Mesendoderm (in vitro differentiated cells): ENCODE measurements around the gene PCMTD2.

Experiments used
- DNase-seq: peaks from one replicate; pipeline ENCODE4 v3.0.0; 2013
- H2AK5ac ChIP-seq: 2 replicates; pipeline ENCODE4 v1.6.1; 2013; ENCODE audit warnings: low read length, inconsistent platforms
- H2BK120ac ChIP-seq: 2 replicates; pipeline ENCODE4 v1.6.1; 2013; ENCODE audit warnings: low read depth, mild to moderate bottlenecking, low read length, moderate library complexity, mixed read lengths
- H2BK15ac ChIP-seq: replicated peaks from 2 replicates; pipeline ENCODE4 v1.6.1; 2013; ENCODE audit warnings: low read depth, mild to moderate bottlenecking, moderate library complexity
- H2BK5ac ChIP-seq: 2 replicates; pipeline ENCODE4 v1.6.1; 2013; ENCODE audit warnings: low read length, inconsistent platforms
- H3K18ac ChIP-seq: 2 replicates; pipeline ENCODE4 v1.6.1; 2013; ENCODE audit warnings: mild to moderate bottlenecking, low read length, mixed read lengths
- H3K23ac ChIP-seq: one replicate; pipeline ENCODE4 v1.6.1; 2013; ENCODE audit warnings: low read length
- H3K27ac ChIP-seq: 2 replicates; pipeline ENCODE4 v1.5.1; 2013; ENCODE audit warnings: low read depth, mild to moderate bottlenecking, inconsistent platforms, low read length, moderate library complexity
- H3K27me3 ChIP-seq: 2 replicates; pipeline ENCODE4 v1.6.1; 2013; ENCODE audit warnings: low read length, control low read depth, mild to moderate bottlenecking, inconsistent platforms; ENCODE audit not compliant: insufficient read depth, poor library complexity
- H3K36me3 ChIP-seq: 2 replicates; pipeline ENCODE4 v1.6.1; 2013; ENCODE audit warnings: low read length, inconsistent platforms; ENCODE audit not compliant: control insufficient read depth, insufficient read depth
- H3K4ac ChIP-seq: one replicate; pipeline ENCODE4 v1.6.1; 2013; ENCODE audit warnings: low read depth, mild to moderate bottlenecking, low read length, moderate library complexity
- H3K4me1 ChIP-seq: 2 replicates; pipeline ENCODE4 v1.6.1; 2013; ENCODE audit warnings: low read depth, low read length, inconsistent platforms; ENCODE audit not compliant: control insufficient read depth
- H3K4me2 ChIP-seq: 2 replicates; pipeline ENCODE4 v1.6.1; 2013; ENCODE audit warnings: low read length
- H3K4me3 ChIP-seq: 2 replicates; pipeline ENCODE4 v1.5.1; 2013; ENCODE audit warnings: mild to moderate bottlenecking, low read length
- H3K56ac ChIP-seq: one replicate; pipeline ENCODE4 v1.6.1; 2013; ENCODE audit warnings: low read length
- H3K79me1 ChIP-seq: 2 replicates; pipeline ENCODE4 v1.6.1; 2013; ENCODE audit warnings: low read length, inconsistent platforms
- H3K79me2 ChIP-seq: 2 replicates; pipeline ENCODE4 v1.6.1; 2013; ENCODE audit warnings: mild to moderate bottlenecking, low read length; ENCODE audit not compliant: control insufficient read depth, insufficient read depth
- H3K9ac ChIP-seq: 2 replicates; pipeline ENCODE4 v1.6.1; 2013; ENCODE audit warnings: low read length, inconsistent platforms
- H4K5ac ChIP-seq: one replicate; pipeline ENCODE4 v1.6.1; 2013; ENCODE audit warnings: low read length
- H4K8ac ChIP-seq: one replicate; pipeline ENCODE4 v1.6.1; 2013; ENCODE audit warnings: low read depth, mild to moderate bottlenecking, control low read depth, low read length, moderate library complexity
- WGBS: extraction: QIAGEN DNeasy Blood & Tissue Kit; methylation state at CpG from one replicate; pipeline ENCODE4 v1.1.7; 2013; ENCODE audit warnings: low lambda C conversion rate, missing lambda C conversion rate; ENCODE audit not compliant: insufficient coverage; ENCODE audit errors: extremely low coverage; 5-methylcytosine and 5-hydroxymethylcytosine counted together

PCMTD2 gene

GRCh38 chr20:64244281-64244805 lies 11.2 kb upstream of the PCMTD2 start:
- Histone ChIP-seq H3K36me3 (no peaks in the 10 kb centered on the region), H2AK5ac (no peak overlapping the region), H2BK120ac (no peak overlapping the region), H3K18ac (no peak overlapping the region), H3K79me1 (no peaks in the 10 kb centered on the region), H3K27me3 (no peaks in the 10 kb centered on the region), H3K23ac (no peak overlapping the region), H3K4ac (no peak overlapping the region), H3K4me3 (no peak overlapping the region), H3K9ac (no peak overlapping the region), H3K27ac (no peak overlapping the region), H3K4me1 (no peaks in the 10 kb centered on the region), H2BK15ac (no peak overlapping the region), H4K5ac (no peak overlapping the region), H4K8ac (no peak overlapping the region), H2BK5ac (no peak overlapping the region), H3K79me2 (no peaks in the 10 kb centered on the region), H3K4me2 (no peak overlapping the region), H3K56ac (no peak overlapping the region)
- DNase-seq = no peak
- no CpG with 5 or more reads among the region's 2 CpGs for WGBS

GRCh38 chr20:64244870-64245603 lies 10.5 kb upstream of the PCMTD2 start:
- Histone ChIP-seq H2BK5ac (no peak overlapping the region), H3K4me1 (no peaks in the 10 kb centered on the region), H3K9ac (no peak overlapping the region), H3K4ac (no peak overlapping the region), H4K8ac (no peak overlapping the region), H2BK15ac (no peak overlapping the region), H3K56ac (no peak overlapping the region), H3K27ac (no peak overlapping the region), H4K5ac (no peak overlapping the region), H3K23ac (no peak overlapping the region), H3K18ac (no peak overlapping the region), H3K27me3 (no peaks in the 10 kb centered on the region), H3K79me1 (no peaks in the 10 kb centered on the region), H3K4me3 (no peak overlapping the region), H3K79me2 (no peaks in the 10 kb centered on the region), H3K36me3 (no peaks in the 10 kb centered on the region), H2BK120ac (no peak overlapping the region), H2AK5ac (no peak overlapping the region), H3K4me2 (no peak overlapping the region)
- DNase-seq = no peak
- no CpG with 5 or more reads among the region's 8 CpGs for WGBS

- Histone ChIP-seq H4K5ac (no peak overlapping the region), H3K79me1 (no peaks in the 10 kb centered on the region), H2BK5ac (no peak overlapping the region), H3K56ac (no peak overlapping the region), H2BK120ac (no peak overlapping the region), H3K18ac (no peak overlapping the region), H3K4me1 (no peaks in the 10 kb centered on the region), H3K23ac (no peak overlapping the region), H3K4ac (no peak overlapping the region), H3K9ac (no peak overlapping the region), H3K27ac (no peak overlapping the region), H3K36me3 (no peaks in the 10 kb centered on the region), H3K4me2 (no peak overlapping the region), H3K79me2 (no peaks in the 10 kb centered on the region), H2BK15ac (no peak overlapping the region), H2AK5ac (no peak overlapping the region), H3K27me3 (no peaks in the 10 kb centered on the region), H3K4me3 (no peak overlapping the region), H4K8ac (no peak overlapping the region)
- DNase-seq = no peak
- WGBS = no CpG with 5 or more reads among the region's 9 CpGs
Observed at GRCh38 chr20:64245746-64246595, 9.6 kb upstream of the PCMTD2 start.

GRCh38 chr20:64246616-64247306 lies 8.8 kb upstream of the PCMTD2 start:
- Histone ChIP-seq H3K36me3 (no peaks in the 10 kb centered on the region), H3K9ac (no peak overlapping the region), H3K18ac (no peak overlapping the region), H3K4me3 (no peak overlapping the region), H4K8ac (no peak overlapping the region), H3K56ac (no peak overlapping the region), H2AK5ac (no peak overlapping the region), H3K4me2 (no peak overlapping the region), H3K79me2 (no peaks in the 10 kb centered on the region), H3K27ac (no peak overlapping the region), H3K27me3 (no peaks in the 10 kb centered on the region), H2BK15ac (no peak overlapping the region), H4K5ac (no peak overlapping the region), H3K79me1 (no peaks in the 10 kb centered on the region), H3K4me1 (no peaks in the 10 kb centered on the region), H3K23ac (no peak overlapping the region), H3K4ac (no peak overlapping the region), H2BK120ac (no peak overlapping the region), H2BK5ac (no peak overlapping the region)
- DNase-seq = no peak
- no CpG with 5 or more reads among the region's 10 CpGs for WGBS

- H3K36me3 ChIP-seq = no peaks in the 10 kb centered on the region
- no peaks in the 10 kb centered on the region for H3K4me1 ChIP-seq
- no peak overlapping the region for H3K4ac ChIP-seq
- no peak overlapping the region for H3K4me2 ChIP-seq
- no peak overlapping the region for H2AK5ac ChIP-seq
- no peak overlapping the region for H3K23ac ChIP-seq
- H2BK120ac ChIP-seq = no peak overlapping the region
- no peak overlapping the region for H3K56ac ChIP-seq
- no peak for DNase-seq
- H3K79me1 ChIP-seq = no peaks in the 10 kb centered on the region
- no peaks in the 10 kb centered on the region for H3K79me2 ChIP-seq
- no peak overlapping the region for H2BK15ac ChIP-seq
- H3K27ac ChIP-seq = no peak overlapping the region
- no peak overlapping the region for H3K18ac ChIP-seq
- no peak overlapping the region for H4K8ac ChIP-seq
- H3K4me3 ChIP-seq = no peak overlapping the region
- H3K9ac ChIP-seq = no peak overlapping the region
- no peak overlapping the region for H2BK5ac ChIP-seq
- H3K27me3 ChIP-seq = no peaks in the 10 kb centered on the region
- WGBS = no CpG with 5 or more reads among the region's 9 CpGs
- H4K5ac ChIP-seq = no peak overlapping the region
Observed at GRCh38 chr20:64247307-64247618, 8.3 kb upstream of the PCMTD2 start.
